ENCODE results near the gene HHATL. TPM values are rescaled to one million over a fixed set of nuclear protein-coding genes. Genes with fewer than 3 reads are reported as not detected.
A peak's percentile ranks its signal among the peaks of the same experiment; 100 is the strongest.
"Not testable (repeated sequence)": the region's sequence is repeated elsewhere in the genome, so short reads cannot be mapped to it uniquely, and the experiment has no call there.

HHATL gene
- polyA plus RNA-seq, 1 donor: 0.18 TPM

DNA sequence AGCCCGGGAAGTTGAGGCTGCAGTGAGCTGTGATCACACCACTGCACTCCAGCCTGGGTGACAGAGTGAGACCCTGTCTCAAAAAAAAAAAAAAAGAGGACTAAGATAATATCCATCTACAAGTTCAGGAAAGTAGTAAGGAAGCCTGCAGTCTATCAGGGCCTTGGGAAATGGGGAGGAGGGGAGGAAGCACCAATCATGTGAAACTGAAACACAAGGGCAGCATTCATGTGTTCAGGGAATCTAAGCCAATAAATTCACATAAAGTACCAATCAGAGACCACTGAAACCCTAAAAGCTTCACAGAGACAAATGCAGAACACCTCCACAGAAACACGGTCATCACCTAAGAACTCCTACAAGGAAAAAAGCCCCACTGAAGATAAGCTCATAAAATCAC is 22.9 kb upstream of the HHATL start:
- Histone ChIP-seq H3K27ac (ENCODE audit: low read length) (no peak overlapping the region), H3K4me3 (ENCODE audit: low read length) (no peak overlapping the region), H3K9me3 (ENCODE audit: control insufficient read depth, low read depth, low read length) (no peaks in the 10 kb centered on the region), H3K4me1 (ENCODE audit: control insufficient read depth, insufficient read depth, low read length) (no peaks in the 10 kb centered on the region), H3K36me3 (ENCODE audit: control insufficient read depth, insufficient read depth, low read length) (no peaks in the 10 kb centered on the region), H3K27me3 (ENCODE audit: control insufficient read depth, insufficient read depth, low read length) (no peaks in the 10 kb centered on the region)
- no peak for DNase-seq
- no CpG with 5 or more reads among the region's 2 CpGs for WGBS (ENCODE audit: insufficient coverage, low lambda C conversion rate)

DNA sequence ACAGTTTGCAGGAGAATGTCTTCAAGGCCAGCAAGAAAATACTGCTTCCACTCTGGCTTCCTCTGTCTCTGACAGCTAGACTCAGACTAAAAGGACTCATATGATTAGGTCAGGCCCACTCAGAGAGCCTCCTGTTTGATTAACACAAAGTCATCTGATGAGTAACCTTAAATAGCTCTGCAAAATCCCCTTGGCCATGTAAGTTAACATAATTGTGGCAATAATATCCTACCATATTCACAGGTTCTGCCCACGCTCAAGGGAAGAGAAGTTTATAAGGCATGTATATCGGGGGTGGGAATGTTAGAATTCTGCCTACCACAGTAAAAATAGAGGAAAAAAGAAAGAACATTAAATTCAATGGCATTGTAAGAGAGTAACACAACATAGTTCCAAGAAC is 20.6 kb upstream of the HHATL start:
- DNase-seq: no peak
- H3K4me3 ChIP-seq (ENCODE audit: low read length): no peak overlapping the region
- H3K27me3 ChIP-seq (ENCODE audit: control insufficient read depth, insufficient read depth, low read length): no peaks in the 10 kb centered on the region
- no peaks in the 10 kb centered on the region for H3K36me3 ChIP-seq (ENCODE audit: control insufficient read depth, insufficient read depth, low read length)
- H3K9me3 ChIP-seq (ENCODE audit: control insufficient read depth, low read depth, low read length): no peaks in the 10 kb centered on the region
- H3K27ac ChIP-seq (ENCODE audit: low read length): no peak overlapping the region
- H3K4me1 ChIP-seq (ENCODE audit: control insufficient read depth, insufficient read depth, low read length): no peaks in the 10 kb centered on the region
- WGBS (ENCODE audit: insufficient coverage, low lambda C conversion rate): 83% methylated on average over 1 of the region's 2 CpGs

DNA sequence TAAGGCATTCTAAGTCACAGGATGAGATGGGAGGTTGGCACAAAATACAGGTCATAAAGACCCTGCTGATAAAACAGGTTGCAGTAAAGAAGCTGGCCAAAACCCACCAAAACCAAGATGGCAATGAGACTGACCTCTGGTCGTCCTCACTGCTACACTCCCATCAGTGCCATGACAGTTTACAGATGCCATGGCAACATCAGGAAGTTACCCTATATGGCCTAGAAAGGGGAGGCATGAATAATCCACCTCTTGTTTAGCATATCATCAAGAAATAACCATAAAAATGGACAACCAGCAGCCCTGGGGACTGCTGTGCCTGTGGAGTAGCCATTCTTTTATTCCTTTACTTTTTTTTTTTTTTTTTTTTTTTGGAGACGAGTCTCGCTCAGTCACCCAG is 19.8 kb upstream of the HHATL start:
- DNase-seq; H3K36me3 ChIP-seq (ENCODE audit: control insufficient read depth, insufficient read depth, low read length); H3K27me3 ChIP-seq (ENCODE audit: control insufficient read depth, insufficient read depth, low read length); H3K27ac ChIP-seq (ENCODE audit: low read length); H3K4me3 ChIP-seq (ENCODE audit: low read length); H3K4me1 ChIP-seq (ENCODE audit: control insufficient read depth, insufficient read depth, low read length); H3K9me3 ChIP-seq (ENCODE audit: control insufficient read depth, low read depth, low read length): not testable (repeated sequence)
- no CpG with 5 or more reads among the region's 3 CpGs for WGBS (ENCODE audit: insufficient coverage, low lambda C conversion rate)

DNA sequence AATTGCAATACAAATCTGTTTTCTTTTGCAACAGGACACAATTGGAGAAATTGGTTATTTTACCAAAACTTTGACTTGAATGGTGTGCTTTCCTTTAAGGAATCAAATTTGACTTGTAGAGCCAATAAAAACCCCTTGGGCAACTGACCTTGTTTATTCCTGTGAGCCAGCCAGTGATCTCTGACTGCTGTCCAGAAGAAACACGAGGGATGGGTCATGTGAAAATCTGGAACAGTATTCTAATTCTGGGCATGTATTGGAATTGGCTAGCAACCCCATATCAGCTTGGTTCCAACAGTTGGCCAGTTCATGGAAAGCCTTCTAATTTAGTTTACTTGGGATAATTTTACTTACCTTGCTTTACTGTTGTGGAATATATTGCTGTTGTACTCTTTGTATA is 19.1 kb upstream of the HHATL start:
- Histone ChIP-seq H3K36me3 (ENCODE audit: control insufficient read depth, insufficient read depth, low read length) (no peaks in the 10 kb centered on the region), H3K4me1 (ENCODE audit: control insufficient read depth, insufficient read depth, low read length) (no peaks in the 10 kb centered on the region), H3K4me3 (ENCODE audit: low read length) (no peak overlapping the region), H3K27me3 (ENCODE audit: control insufficient read depth, insufficient read depth, low read length) (no peaks in the 10 kb centered on the region), H3K9me3 (ENCODE audit: control insufficient read depth, low read depth, low read length) (no peaks in the 10 kb centered on the region), H3K27ac (ENCODE audit: low read length) (no peak overlapping the region)
- WGBS (ENCODE audit: insufficient coverage, low lambda C conversion rate): no CpG with 5 or more reads among the region's 1 CpG
- no peak for DNase-seq

DNA sequence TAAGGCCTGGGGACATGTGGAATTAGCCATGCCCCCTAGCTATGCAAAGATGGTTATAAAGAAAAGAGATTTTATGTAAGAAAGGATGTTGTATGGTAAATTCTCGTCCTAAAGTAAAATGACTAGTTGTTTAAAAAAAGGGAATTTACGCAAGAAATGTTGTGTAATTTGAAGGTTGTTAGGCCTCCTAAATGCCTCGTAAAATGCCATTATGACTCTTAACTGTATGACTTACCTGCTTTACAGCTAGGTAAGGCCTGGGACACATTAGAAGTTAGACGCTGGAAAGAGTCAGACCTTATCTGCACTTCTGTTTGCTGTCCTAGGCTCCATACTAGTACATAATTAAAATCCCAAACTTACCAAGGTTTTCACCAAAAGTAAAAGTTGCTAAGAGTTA is 17.5 kb upstream of the HHATL start:
- Histone ChIP-seq H3K4me1 (ENCODE audit: control insufficient read depth, insufficient read depth, low read length) (no peaks in the 10 kb centered on the region), H3K27me3 (ENCODE audit: control insufficient read depth, insufficient read depth, low read length) (no peaks in the 10 kb centered on the region), H3K27ac (ENCODE audit: low read length) (no peak overlapping the region), H3K4me3 (ENCODE audit: low read length) (no peak overlapping the region), H3K9me3 (ENCODE audit: control insufficient read depth, low read depth, low read length) (no peaks in the 10 kb centered on the region), H3K36me3 (ENCODE audit: control insufficient read depth, insufficient read depth, low read length) (no peaks in the 10 kb centered on the region)
- no peak for DNase-seq
- WGBS (ENCODE audit: insufficient coverage, low lambda C conversion rate): 70% methylated on average over 2 of the region's 4 CpGs

DNA sequence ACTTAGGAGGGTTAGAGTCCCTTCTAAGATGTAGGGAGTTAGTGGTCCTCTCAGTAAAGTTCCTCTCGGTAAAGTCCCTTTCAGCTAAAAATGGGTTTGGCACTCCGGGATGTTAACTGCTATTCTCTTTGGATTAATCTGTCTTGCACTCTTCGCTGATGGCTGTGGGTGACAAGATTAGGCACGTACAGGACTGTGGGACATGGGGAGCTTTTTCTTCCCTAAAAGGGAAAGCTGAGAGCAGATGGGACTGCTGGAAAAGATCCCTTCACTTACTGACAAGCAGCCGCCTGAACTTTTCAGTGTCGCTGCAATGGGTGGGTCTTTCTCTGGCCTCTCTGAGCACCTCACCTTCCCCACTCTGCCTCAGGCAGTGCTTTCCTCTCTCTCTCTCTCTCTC is 16.4 kb upstream of the HHATL start:
- Histone ChIP-seq H3K27me3 (ENCODE audit: control insufficient read depth, insufficient read depth, low read length) (no peaks in the 10 kb centered on the region), H3K4me3 (ENCODE audit: low read length) (no peak overlapping the region), H3K4me1 (ENCODE audit: control insufficient read depth, insufficient read depth, low read length) (peaks cover 6% of the 10 kb centered on the region), H3K36me3 (ENCODE audit: control insufficient read depth, insufficient read depth, low read length) (no peaks in the 10 kb centered on the region), H3K9me3 (ENCODE audit: control insufficient read depth, low read depth, low read length) (no peaks in the 10 kb centered on the region), H3K27ac (ENCODE audit: low read length) (no peak overlapping the region)
- WGBS (ENCODE audit: insufficient coverage, low lambda C conversion rate): no CpG with 5 or more reads among the region's 6 CpGs
- no peak for DNase-seq

DNA sequence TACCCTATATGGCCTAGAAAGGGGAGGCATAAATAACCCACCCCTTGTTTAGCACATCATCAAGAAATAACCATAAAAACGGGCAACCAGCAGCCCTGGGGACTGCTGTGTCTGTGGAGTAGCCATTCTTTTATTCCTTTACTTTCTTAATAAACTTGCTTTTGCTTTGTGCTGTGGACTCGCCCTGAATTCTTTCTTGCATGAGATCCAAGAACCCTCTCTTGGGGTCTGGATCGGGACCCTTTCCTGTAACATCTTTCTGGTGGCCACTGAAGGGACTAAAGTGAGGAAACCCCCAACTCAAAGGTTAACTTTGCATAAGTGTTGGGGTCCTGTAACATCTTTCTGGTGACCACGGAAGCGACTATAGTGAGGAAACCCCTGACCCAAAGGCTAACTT is 15.7 kb upstream of the HHATL start:
- WGBS (ENCODE audit: insufficient coverage, low lambda C conversion rate): 60% methylated on average over 1 of the region's 5 CpGs
- H3K9me3 ChIP-seq (ENCODE audit: control insufficient read depth, low read depth, low read length): no peaks in the 10 kb centered on the region
- no peaks in the 10 kb centered on the region for H3K27me3 ChIP-seq (ENCODE audit: control insufficient read depth, insufficient read depth, low read length)
- peaks cover 6% of the 10 kb centered on the region for H3K4me1 ChIP-seq (ENCODE audit: control insufficient read depth, insufficient read depth, low read length)
- DNase-seq: no peak
- H3K27ac ChIP-seq (ENCODE audit: low read length): no peak overlapping the region
- no peaks in the 10 kb centered on the region for H3K36me3 ChIP-seq (ENCODE audit: control insufficient read depth, insufficient read depth, low read length)
- no peak overlapping the region for H3K4me3 ChIP-seq (ENCODE audit: low read length)

DNA sequence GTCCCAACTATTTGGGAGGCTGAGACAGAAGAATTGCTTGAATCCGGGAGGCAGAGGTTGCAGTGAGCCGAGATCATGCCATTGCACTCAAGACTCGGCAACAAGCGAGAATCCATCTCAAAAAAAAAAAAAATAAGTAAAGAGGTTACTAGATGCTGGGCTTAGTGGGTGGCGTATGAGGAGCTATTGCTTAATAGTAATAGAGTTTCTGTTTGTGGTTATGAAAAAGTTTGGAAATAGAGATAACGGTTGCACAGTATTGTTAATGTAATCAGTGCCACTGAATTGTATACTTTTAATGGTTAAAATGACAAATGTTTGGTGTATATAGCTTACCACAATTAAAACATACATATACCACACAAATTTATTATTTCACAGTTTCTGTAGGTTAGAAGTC is 14.7 kb upstream of the HHATL start:
- Histone ChIP-seq H3K9me3 (ENCODE audit: control insufficient read depth, low read depth, low read length) (no peaks in the 10 kb centered on the region), H3K27me3 (ENCODE audit: control insufficient read depth, insufficient read depth, low read length) (no peaks in the 10 kb centered on the region), H3K36me3 (ENCODE audit: control insufficient read depth, insufficient read depth, low read length) (no peaks in the 10 kb centered on the region), H3K4me1 (ENCODE audit: control insufficient read depth, insufficient read depth, low read length) (peaks cover 6% of the 10 kb centered on the region), H3K4me3 (ENCODE audit: low read length) (no peak overlapping the region), H3K27ac (ENCODE audit: low read length) (no peak overlapping the region)
- no peak for DNase-seq
- WGBS (ENCODE audit: insufficient coverage, low lambda C conversion rate): 100% methylated on average over 6 of the region's 6 CpGs

DNA sequence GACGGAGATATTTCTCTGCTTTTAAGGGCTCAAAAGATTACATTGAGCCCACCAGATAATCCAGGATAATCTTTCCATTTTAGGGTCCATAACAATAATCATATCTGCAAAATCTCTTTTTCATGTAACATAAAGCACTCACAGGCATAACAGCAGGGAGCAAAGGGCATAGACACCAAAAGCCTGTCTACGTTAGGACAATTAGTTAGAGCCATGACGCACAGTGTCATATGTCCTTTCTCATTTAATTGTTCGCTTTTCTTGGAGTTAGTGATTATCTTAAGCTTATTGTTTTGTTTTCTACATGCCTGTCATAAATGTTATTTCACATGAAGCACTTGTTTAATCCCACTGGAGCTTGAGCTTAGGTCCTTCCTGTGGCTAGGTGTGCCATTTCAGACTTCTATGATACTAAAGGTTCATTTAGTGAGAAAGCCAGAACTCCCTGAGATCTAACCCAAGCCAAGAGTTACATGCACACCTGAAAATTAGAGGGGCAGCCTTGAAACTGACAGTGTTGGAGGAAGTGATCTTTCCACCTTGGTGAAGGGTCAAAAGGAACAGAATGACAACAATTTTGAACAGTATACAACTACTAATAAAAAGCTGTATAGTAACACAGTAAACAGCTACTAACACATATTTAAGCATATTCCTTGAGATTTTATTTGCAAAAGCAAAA is 11.7 kb upstream of the HHATL start:
- Histone ChIP-seq H3K9me3 (ENCODE audit: control insufficient read depth, low read depth, low read length) (no peaks in the 10 kb centered on the region), H3K36me3 (ENCODE audit: control insufficient read depth, insufficient read depth, low read length) (no peaks in the 10 kb centered on the region), H3K27me3 (ENCODE audit: control insufficient read depth, insufficient read depth, low read length) (peaks cover 3% of the 10 kb centered on the region), H3K4me3 (ENCODE audit: low read length) (no peak overlapping the region), H3K4me1 (ENCODE audit: control insufficient read depth, insufficient read depth, low read length) (peaks cover 6% of the 10 kb centered on the region), H3K27ac (ENCODE audit: low read length) (no peak overlapping the region)
- peak; percentile 19 to 71 for DNase-seq
- WGBS (ENCODE audit: insufficient coverage, low lambda C conversion rate): 22% methylated on average over 3 of the region's 4 CpGs

DNA sequence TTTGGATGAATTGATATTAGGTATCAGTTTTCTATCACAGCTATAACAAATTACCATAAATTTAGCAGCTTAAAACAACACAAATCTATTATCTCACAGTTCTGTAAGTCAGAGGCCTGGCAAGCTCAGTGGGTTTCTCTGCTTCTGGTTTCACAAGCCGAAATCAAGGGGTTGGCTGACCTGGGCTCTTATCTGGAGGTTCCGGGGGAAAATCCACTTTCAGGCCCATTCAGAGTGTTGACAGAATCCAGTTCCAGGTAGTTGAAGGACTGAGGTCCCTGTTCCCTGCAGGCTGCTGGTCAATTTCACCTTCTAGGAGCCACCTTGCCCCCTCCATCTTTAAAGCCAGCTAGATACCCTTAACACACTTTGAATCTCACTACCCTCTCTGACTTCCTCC is 11.1 kb upstream of the HHATL start:
- no peak for DNase-seq

DNA sequence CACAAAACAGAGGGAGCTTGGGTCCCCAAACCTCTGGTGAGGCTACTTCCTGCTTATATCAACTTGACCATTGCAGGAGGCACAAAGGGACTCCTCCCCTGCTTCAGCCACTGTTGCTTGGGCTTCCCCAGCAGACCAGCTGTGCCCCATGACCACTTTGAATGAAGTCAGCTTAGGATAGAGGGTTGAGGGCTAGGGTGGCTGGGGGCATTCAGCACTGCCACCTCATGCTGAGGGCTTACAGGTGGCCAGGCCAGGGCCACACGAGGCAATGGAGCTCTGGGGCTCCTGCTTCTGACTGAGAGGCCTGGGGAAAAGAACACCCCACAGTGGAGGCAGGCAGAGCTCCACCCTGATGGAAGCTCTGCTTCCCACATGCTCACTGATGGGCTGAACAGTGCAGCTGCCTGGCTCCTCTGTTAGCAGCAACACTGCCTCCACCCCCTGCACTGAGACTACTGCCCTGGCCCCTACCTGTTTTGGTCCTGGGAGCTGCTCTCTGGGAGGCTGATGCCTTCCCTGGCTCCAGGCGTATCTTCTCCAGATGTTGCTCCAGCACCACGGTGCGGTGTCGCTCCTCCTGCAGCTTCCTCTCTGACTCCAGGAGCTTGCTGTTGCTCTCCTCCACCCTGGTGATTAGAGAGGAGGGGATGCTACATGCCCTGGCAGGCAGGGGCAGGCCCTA is 10.2 kb upstream of the HHATL start:
- no peak for DNase-seq
- H3K27ac ChIP-seq (ENCODE audit: low read length): no peak overlapping the region
- WGBS (ENCODE audit: insufficient coverage, low lambda C conversion rate): no CpG with 5 or more reads among the region's 5 CpGs
- peaks cover 3% of the 10 kb centered on the region for H3K27me3 ChIP-seq (ENCODE audit: control insufficient read depth, insufficient read depth, low read length)
- H3K4me3 ChIP-seq (ENCODE audit: low read length): no peak overlapping the region
- no peaks in the 10 kb centered on the region for H3K36me3 ChIP-seq (ENCODE audit: control insufficient read depth, insufficient read depth, low read length)
- H3K9me3 ChIP-seq (ENCODE audit: control insufficient read depth, low read depth, low read length): no peaks in the 10 kb centered on the region
- H3K4me1 ChIP-seq (ENCODE audit: control insufficient read depth, insufficient read depth, low read length): peaks cover 6% of the 10 kb centered on the region

More for the DNA sequence above, 11.1 kb upstream of the HHATL start:
- peaks cover 6% of the 10 kb centered on the region for H3K4me1 ChIP-seq (ENCODE audit: control insufficient read depth, insufficient read depth, low read length)
- no peak overlapping the region for H3K4me3 ChIP-seq (ENCODE audit: low read length)
- no CpG with 5 or more reads among the region's 2 CpGs for WGBS (ENCODE audit: insufficient coverage, low lambda C conversion rate)
- H3K36me3 ChIP-seq (ENCODE audit: control insufficient read depth, insufficient read depth, low read length): no peaks in the 10 kb centered on the region
- H3K9me3 ChIP-seq (ENCODE audit: control insufficient read depth, low read depth, low read length): no peaks in the 10 kb centered on the region
- H3K27me3 ChIP-seq (ENCODE audit: control insufficient read depth, insufficient read depth, low read length): peaks cover 3% of the 10 kb centered on the region
- H3K27ac ChIP-seq (ENCODE audit: low read length): no peak overlapping the region

All from large intestine (tissue), 3 donors.